HG03066 (cell line): Measurements from ENCODE around the gene ST3GAL3.
"Not testable (repeated sequence)": the region's sequence is repeated elsewhere in the genome, so short reads cannot be mapped to it uniquely, and the experiment has no call there.

ENCODE experiments used
- ATAC-seq: cut with Tn5 transposase; IDR thresholded peaks from one replicate; pipeline ENCODE4 v1.9.1; 2021; ENCODE audit warnings: low read depth; ENCODE audit not compliant: unreplicated experiment

The ST3GAL3 gene

GRCh38 chr1:43814401-43814800 lies 107.1 kb downstream of the ST3GAL3 start:
- no peak for ATAC-seq

DNA sequence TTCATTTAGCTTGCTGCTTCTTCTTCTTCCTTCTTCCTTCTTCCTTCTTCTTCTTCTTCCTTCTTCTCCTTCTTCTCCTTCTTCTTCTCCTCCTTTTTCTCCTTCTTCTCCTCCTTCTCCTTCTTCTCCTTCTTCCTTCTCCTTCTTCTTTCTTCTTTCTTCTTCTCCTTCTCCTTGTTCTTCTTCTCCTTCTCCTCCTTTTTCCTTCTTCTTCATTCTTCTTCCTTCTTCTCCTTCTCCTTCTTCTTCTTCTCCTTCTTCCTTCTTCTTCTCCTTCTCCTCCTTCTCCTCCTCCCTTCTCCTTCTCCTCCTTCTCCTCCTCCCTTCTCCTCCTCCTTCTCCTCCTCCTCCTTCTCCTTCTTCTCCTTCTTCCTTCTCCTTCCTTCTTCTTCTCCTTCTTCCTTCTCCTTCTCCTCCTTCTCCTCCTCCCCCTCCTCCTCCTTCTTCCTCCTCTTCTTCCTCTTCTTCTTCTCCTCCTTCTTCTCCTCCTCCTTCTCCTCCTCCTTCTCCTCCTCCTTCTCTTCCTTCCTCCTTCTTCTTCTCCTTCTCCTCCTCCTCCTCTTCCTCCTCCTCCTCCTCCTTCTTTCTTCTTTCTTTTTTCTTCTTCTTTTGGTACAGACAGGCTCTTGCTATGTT lies 110.1 kb downstream of the ST3GAL3 start:
- ATAC-seq, result no peak

- ATAC-seq, result no peak
Observed at GRCh38 chr1:43818691-43819090, 111.4 kb downstream of the ST3GAL3 start.

GRCh38 chr1:43819357-43819756 lies 112.0 kb downstream of the ST3GAL3 start:
- no peak for ATAC-seq

DNA sequence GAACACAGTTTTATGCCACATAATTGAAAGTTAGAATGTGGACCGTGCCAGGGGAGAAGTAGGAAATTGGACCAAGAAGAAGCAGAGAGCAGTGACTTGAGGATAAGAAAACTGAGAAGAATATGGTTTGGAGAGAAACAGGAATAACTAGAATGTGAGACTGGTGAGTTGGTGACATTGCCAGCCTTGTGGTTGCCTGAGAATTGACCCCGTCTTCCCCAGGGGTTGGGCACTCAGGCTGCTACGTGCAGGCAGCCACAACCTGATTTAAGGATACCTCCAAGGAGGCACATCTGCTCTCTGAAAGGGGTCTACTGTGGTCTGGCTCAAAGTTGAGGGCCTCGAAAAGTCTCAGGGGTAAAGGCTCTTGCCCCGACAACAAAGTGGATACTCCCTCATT lies 114.1 kb downstream of the ST3GAL3 start:
- ATAC-seq, result no peak

DNA sequence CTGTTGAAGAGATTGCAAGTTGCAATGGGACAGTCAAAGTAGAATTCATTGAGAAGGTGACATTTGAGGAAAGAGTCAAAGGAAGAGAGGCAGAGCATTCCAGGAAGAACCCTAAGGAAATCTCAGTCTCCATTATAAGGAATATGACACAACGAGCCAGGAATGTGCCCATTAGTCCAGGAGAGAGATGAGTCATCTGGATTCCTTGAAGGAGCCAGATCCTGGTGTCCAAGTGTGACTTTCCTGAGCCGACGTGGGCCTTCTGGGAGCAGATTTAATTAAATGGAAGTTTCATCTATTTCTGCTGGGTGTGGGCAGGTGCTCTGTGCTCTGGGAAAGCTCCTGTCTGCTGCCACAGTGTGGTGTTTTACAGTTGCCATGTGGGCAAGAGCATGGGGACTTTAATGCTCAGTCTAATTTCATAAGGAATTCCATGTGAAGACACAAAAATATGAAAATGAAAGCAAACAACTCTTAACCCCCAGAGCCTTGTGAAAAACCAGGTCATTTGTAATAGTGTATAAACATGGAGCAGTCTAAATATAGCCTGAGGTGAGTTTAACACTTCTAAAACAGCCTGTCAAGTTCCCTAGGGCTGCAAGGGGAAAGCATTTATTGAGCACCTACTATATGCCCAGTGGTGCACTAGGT lies 114.8 kb downstream of the ST3GAL3 start:
- ATAC-seq, result no peak

- ATAC-seq, result no peak
Observed at GRCh38 chr1:43824795-43825194, 117.5 kb downstream of the ST3GAL3 start.

GRCh38 chr1:43828574-43828973 lies 121.2 kb downstream of the ST3GAL3 start:
- ATAC-seq, result no peak

DNA sequence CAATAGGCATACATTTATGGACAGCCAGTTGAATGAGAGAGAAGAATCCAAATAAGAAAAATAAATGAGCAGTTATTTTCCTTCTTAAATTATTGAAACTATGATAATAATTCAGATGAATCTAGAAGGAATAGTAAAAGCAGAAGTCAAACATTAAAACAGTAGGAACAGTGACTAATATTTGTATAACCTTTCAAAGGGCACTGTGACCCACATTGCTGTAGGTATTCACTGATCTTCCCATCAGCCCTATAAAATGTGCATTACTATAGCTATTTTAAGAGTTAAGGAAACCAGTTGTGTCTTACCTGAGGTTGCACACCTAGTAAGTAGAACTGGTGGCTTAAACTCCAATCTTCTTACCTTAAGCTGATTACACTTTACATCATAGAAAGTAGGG lies 123.5 kb downstream of the ST3GAL3 start:
- ATAC-seq, result no peak

DNA sequence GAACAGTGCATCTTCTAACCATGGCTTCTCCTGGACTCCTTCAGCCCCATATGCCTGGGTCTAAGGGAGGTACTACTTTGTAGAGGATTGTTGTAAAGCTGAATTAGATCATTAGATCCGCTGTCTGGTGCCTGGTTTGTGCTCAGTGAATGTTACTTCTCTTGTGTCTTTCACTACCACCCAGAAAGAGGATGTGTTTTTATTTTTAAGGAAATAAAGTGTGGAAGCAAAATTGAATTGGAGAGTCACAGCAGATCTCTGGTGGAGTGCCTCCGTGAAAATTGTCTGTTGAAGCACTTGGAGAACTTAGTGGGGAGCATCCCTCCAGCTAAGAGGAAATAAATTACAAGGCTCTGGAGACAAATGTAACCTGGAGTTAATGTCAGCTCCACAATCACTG lies 124.5 kb downstream of the ST3GAL3 start:
- no peak for ATAC-seq

DNA sequence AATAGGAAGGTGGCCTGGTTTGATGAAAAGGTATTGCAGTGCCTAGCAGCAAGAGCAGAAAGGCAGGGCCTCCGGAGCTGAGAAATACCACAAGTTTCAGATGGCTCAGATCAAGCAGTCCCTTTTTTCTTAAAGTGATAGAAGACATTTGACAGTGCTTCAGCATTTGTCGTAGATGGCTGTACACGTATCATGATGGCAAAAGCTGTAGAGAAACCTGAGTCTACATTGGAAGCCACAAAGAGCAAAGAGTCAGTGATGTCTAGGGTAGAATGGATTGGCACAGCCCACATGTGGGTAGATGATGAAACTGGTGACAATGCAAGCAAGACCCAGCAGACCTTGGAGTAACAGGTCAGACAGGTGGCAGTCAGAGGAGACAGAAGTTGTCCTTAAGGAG lies 124.9 kb downstream of the ST3GAL3 start:
- peak; percentile 48 for ATAC-seq

- no peak for ATAC-seq
Observed at GRCh38 chr1:43832998-43833397, 125.7 kb downstream of the ST3GAL3 start.

DNA sequence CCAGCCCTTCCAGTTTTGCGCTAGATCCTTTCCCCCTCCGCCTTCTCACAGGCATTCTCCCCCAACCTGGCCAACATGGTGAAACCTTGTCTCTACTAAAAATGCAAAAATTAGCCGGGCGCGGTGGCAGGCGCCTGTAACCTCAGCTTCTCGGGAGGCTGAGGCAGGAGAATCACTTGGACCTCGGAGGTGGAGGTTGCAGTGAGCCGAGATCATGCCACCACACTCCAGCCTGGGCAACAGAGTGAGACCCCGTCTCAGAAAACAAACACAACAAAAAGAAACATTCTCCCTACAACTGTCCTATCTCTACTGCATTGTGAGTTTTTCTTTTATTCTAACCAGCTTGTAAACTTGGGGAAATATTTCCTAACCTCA lies 126.6 kb downstream of the ST3GAL3 start:
- not testable (repeated sequence) for ATAC-seq

DNA sequence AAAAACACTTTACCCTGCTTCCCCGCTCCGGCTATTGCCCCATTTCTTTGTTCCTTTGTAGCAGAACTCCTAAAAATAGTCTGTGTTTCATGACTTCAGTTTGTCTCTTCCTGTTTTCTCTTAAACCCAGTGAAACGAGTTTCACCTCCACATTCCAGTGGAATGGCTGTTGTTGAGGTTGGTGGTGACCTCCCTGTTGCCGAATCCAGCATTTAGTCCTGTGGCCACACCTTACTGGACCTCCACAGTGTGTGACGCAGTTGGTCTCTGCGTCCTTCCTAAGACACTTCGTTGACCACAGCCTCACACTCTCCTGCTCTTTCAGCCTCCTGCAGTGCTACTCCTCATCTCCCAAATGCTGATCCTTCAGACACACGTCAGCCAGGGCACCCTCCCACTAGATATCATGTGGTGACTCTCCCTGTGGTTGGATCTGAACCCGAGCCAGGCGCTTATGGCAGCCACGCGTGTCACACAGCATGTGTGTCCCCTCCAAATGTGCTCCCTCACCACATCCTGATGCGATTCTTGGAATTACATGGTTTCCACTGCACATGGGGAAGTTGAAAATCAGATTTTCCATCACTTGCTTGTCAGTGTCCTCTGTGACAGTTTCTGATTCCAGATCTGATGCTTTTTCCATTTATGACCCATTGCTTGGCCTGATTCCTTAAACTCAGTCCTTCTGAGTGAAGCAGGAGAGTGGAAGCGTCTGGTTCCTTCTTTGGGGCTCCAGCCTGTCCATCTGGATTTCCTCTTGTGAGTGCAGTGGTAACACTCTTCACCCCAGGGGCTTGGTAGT lies 127.1 kb downstream of the ST3GAL3 start:
- ATAC-seq, result no peak

DNA sequence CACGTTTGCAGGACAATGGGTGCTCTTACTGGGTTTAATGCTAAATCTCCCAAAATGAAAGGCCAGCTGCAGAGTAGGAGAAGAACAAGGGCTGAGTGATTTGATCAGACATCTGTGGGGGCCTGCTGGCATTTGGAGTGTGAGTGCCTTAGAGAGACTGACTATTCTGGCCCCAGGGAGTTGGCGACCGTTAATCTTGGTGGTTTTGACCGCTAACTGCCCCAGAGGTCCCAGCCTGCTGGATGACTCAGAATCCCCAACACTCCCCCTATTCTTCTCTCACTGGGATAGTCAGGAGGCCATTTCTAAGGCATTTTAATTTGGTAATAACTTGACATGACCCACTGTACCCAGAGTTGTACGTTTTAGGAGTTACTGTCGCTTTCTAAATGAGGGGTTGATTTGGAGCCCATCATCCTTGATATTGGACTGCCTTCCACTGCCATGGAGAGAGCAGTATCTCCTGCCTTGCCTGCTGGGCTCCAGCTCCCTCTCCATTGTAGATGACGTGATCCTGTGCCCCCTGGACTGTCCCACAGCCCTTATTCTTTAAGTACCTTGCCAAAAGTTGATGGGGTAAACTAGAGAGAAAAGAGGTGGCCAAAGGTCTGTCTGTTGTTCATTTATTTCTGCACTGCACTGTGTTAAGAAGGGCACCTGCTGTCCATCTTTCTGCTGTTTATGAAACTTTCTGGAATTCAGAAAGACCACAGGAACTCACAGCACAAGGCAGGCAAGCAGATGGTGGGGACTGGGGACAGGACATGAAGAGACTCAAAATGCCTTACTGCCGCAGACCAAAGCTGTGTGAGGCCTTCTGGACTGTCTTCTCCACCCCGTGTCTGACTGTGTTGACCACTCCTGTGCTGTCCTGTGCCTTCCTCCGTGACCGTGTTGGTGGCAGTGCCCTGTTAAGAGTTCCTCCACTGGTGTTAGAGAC lies 128.0 kb downstream of the ST3GAL3 start:
- ATAC-seq, result no peak

- no peak for ATAC-seq
Observed at GRCh38 chr1:43836267-43836951, 129.1 kb downstream of the ST3GAL3 start.

DNA sequence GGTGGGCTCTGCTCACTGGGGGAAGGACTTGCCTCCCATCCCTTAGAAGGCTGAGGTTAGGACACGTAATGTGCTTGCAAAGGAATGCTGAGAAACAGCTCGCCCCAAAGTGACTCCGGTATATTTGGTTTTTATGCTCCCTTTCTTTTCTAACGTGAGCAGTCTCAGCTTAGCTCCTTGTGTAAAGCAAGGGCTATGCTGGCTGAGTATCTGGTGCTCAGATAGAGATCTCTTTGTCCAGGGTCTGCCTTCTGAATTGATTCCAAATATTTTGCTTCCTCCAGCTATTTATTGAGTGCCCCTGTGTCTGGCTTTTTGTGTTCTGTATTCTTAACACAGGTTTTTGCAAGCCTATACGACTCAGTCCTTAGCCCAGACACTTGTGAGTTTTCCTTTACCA lies 131.7 kb downstream of the ST3GAL3 start:
- no peak for ATAC-seq

- ATAC-seq, result no peak
Observed at GRCh38 chr1:43841321-43842174, 134.2 kb downstream of the ST3GAL3 start.

- ATAC-seq, result no peak
Observed at GRCh38 chr1:43842175-43842498, 134.8 kb downstream of the ST3GAL3 start.
